PC-3 (cell line): ENCODE measurements around the gene ISCA2.

ENCODE experiments used
- CTCF ChIP-seq: fragments of 300-600 bp; sonication (generic); conservative IDR thresholded peaks from 2 replicates; pipeline ENCODE4 v1.5.1; 2017; ENCODE audit warnings: antibody characterized with exemption, low read depth, mild to moderate bottlenecking, low read length
- EZH2 ChIP-seq: fragments of 300-600 bp; sonication (generic); IDR thresholded peaks from one replicate; pipeline ENCODE4 v1.6.1; 2017; ENCODE audit warnings: antibody characterized with exemption, mild to moderate bottlenecking, low read length; ENCODE audit not compliant: unreplicated experiment

GRCh38 chr14:74511966-74512830 lies 18.6 kb downstream of the ISCA2 start:
- TF ChIP-seq CTCF (no peak), EZH2 (no peak)
